NCI-H1694 (cell line): ENCODE measurements around the gene TRABD.

Source experiments
- DNase-seq: peaks from one replicate; lab custom pipeline; 2025; lab: John Stamatoyannopoulos, UW

The TRABD gene

GRCh38 chr22:50217543-50218152, 31.9 kb downstream of the TRABD start:
- no peak for DNase-seq

- DNase-seq, result no peak
Observed at GRCh38 chr22:50218153-50218995, 32.7 kb downstream of the TRABD start.

GRCh38 chr22:50218996-50219727, 33.4 kb downstream of the TRABD start:
- peak; percentile 77 for DNase-seq

- no peak for DNase-seq
Observed at GRCh38 chr22:50219800-50220602, 34.3 kb downstream of the TRABD start.

- DNase-seq, result no peak
Observed at GRCh38 chr22:50220603-50221409, 35.1 kb downstream of the TRABD start.

GRCh38 chr22:50221410-50222300, 35.9 kb downstream of the TRABD start:
- DNase-seq, result no peak

GRCh38 chr22:50222508-50222907, 36.8 kb downstream of the TRABD start:
- no peak for DNase-seq

- DNase-seq, result no peak
Observed at GRCh38 chr22:50224071-50224470, 38.4 kb downstream of the TRABD start.

GRCh38 chr22:50225200-50225969, 39.7 kb downstream of the TRABD start:
- DNase-seq, result no peak

GRCh38 chr22:50226063-50226874, 40.6 kb downstream of the TRABD start:
- no peak for DNase-seq

GRCh38 chr22:50226875-50227165, 41.1 kb downstream of the TRABD start:
- no peak for DNase-seq

- no peak for DNase-seq
Observed at GRCh38 chr22:50227579-50228215, 42.0 kb downstream of the TRABD start.

- no peak for DNase-seq
Observed at GRCh38 chr22:50228366-50228765, 42.7 kb downstream of the TRABD start.

GRCh38 chr22:50229370-50229769, 43.7 kb downstream of the TRABD start:
- DNase-seq, result no peak

GRCh38 chr22:50232481-50233151, 46.9 kb downstream of the TRABD start:
- no peak for DNase-seq

- DNase-seq, result no peak
Observed at GRCh38 chr22:50233223-50233622, 47.5 kb downstream of the TRABD start.

- DNase-seq, result peak; percentile 32
Observed at GRCh38 chr22:50236731-50237409, 51.2 kb downstream of the TRABD start.
